Stimulated activated CD4-positive, alpha-beta T cell treated with anti-CD3 and anti-CD28 coated beads, Interleukin-2, amount 100 ng/mL, for 24 hours (primary cell): ENCODE results near the gene CYP11A1.
"Not testable (repeated sequence)": the region's sequence is repeated elsewhere in the genome, so short reads cannot be mapped to it uniquely, and the experiment has no call there.

Experiments
- DNase-seq, 2 donors: peaks; one replicate each; pipeline ENCODE4 v3.0.0-alpha.2; 2020

Gene CYP11A1

GRCh38 chr15:74400313-74400860 lies 32.9 kb upstream of the CYP11A1 start:
- no peak for DNase-seq

GRCh38 chr15:74399511-74400312 lies 32.3 kb upstream of the CYP11A1 start:
- peak; percentile 58 to 62 for DNase-seq

- DNase-seq: no peak
These were observed 31.7 kb upstream of the CYP11A1 start for GRCh38 chr15:74399100-74399499.

GRCh38 chr15:74398183-74398582 lies 30.7 kb upstream of the CYP11A1 start:
- DNase-seq: no peak

- no peak for DNase-seq
These were observed 30.0 kb upstream of the CYP11A1 start for GRCh38 chr15:74397239-74398068.

- DNase-seq: peak; percentile 64 to 71
These were observed 29.2 kb upstream of the CYP11A1 start for GRCh38 chr15:74396445-74397238.

GRCh38 chr15:74396146-74396438 lies 28.6 kb upstream of the CYP11A1 start:
- no peak for DNase-seq

- DNase-seq: no peak
These were observed 28.1 kb upstream of the CYP11A1 start for GRCh38 chr15:74395319-74396145.

GRCh38 chr15:74394090-74394846 lies 26.8 kb upstream of the CYP11A1 start:
- DNase-seq: no peak

- DNase-seq: no peak
These were observed 26.0 kb upstream of the CYP11A1 start for GRCh38 chr15:74393423-74393822.

GRCh38 chr15:74392902-74393301 lies 25.5 kb upstream of the CYP11A1 start:
- DNase-seq: no peak

- DNase-seq: no peak
These were observed 25.0 kb upstream of the CYP11A1 start for GRCh38 chr15:74392451-74392830.

- no peak for DNase-seq
These were observed 24.4 kb upstream of the CYP11A1 start for GRCh38 chr15:74391582-74392450.

GRCh38 chr15:74390647-74391288 lies 23.3 kb upstream of the CYP11A1 start:
- DNase-seq: no peak

- not testable (repeated sequence) for DNase-seq
These were observed 22.7 kb upstream of the CYP11A1 start for GRCh38 chr15:74390049-74390646.

- no peak for DNase-seq
These were observed 22.0 kb upstream of the CYP11A1 start for GRCh38 chr15:74389241-74390048.

GRCh38 chr15:74388363-74388951 lies 21.0 kb upstream of the CYP11A1 start:
- no peak for DNase-seq
